H54 (cell line): ENCODE measurements around the gene HDAC6.
"Not testable (repeated sequence)": the region's sequence is repeated elsewhere in the genome, so short reads cannot be mapped to it uniquely, and the experiment has no call there.

Experiments used
- DNase-seq: peaks from one replicate; pipeline ENCODE4 v3.0.0; 2011; ENCODE audit warnings: low spot score, mixed read lengths; ENCODE audit not compliant: insufficient read length
- FAIRE-seq: peaks from 3 replicates; lab custom pipeline; 2011; peaks lifted over from hg19 to GRCh38; lab: Jason Lieb, UNC
- POLR2A ChIP-seq: IDR thresholded peaks from 2 replicates; pipeline ENCODE4 v1.6.1; 2011; ENCODE audit warnings: low read depth, mild to moderate bottlenecking, low read length

HDAC6 gene

GRCh38 chrX:48824066-48824465 is 22.2 kb downstream of the HDAC6 start:
- DNase-seq, result no peak
- FAIRE-seq, result no peak
- TF ChIP-seq POLR2A, result no peak

DNA sequence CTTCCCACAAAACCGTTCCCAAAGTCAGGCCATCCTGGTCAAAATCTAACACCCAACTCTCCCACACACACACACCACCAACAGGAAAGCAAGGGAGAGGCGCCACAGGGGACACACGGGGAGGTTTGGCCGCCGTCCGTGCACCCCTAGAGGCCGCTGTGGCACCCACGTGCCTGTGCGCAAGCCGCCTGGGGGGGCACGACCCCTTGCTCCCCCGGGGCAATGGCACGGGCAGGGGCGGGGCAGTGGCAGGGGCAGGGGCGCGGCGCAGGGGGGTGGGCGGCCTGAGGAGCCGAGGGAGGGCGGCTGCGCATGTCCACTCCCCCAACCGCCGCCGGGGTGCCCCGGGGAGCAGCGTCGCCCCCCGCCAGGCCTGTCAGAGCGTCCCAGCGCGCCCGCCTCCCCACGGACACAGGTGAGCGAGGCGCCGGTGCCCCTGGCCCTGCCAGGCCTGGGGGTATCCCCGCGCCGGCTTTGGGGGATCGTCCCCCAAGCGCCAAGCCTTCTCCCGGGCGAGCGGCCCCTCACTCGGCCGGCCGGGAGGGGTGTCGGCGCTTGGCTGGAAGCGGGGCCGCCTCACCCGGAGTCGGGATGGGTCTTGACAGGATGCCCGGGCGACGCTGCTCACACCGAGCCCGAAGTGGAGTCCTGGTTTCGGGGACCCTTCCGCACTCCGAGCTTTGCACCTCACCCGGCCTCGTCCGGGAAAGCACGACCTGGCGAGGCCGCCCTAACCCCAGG is 24.4 kb downstream of the HDAC6 start, which contains the start of gene ERAS:
Gene ERAS (plus strand): TSS at position 379 of the 741 bp plus-strand sequence. CDS start 2,611 bp downstream, outside the sequence.
- no peak for TF ChIP-seq POLR2A
- DNase-seq (no peak), FAIRE-seq (no peak)

DNA sequence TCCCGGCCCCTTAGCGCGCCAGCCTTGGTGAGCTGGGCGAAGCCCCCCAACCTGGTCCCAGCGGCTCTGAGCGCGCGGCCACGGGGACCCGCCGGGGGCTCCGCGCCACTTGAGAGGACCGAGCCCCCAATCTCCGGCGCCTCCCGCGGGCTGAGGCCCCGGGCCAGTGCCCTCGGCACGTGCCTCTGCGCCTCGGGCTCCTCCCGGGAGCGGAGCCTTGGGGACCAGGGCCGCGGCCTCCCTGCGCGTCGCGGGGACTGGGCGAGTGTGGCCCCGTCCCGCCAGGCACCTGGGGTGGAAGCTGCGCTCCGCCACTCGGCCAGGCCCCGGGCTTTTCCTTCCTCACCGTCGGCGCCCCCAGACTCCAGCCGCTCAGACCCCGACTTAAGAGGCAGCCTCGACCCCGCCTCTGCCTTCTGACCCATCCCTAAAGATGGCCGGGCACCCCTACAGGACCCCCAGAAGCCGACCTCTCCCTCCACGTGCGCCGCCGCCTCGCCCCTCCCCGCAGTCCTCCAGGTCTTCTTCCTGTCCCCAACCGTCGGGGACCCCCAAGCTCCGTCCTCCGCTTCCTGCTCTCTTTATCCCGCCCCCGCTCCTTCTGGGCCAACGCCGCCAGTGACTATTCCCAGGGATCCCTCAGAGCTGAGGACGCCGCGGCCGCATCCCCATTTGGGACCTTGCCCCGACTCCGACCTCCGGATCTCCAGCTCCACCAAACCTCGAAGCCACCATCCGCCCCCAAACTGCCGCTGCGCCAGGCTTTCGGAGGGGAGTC is 25.2 kb downstream of the HDAC6 start:
- DNase-seq, result no peak
- no peak for FAIRE-seq
- no peak for TF ChIP-seq POLR2A

- DNase-seq, result no peak
- no peak for FAIRE-seq
- TF ChIP-seq POLR2A, result no peak
These were observed 25.7 kb downstream of the HDAC6 start for GRCh38 chrX:48827654-48827968.

- FAIRE-seq (no peak), DNase-seq (no peak)
- TF ChIP-seq POLR2A, result no peak
These were observed 27.3 kb downstream of the HDAC6 start for GRCh38 chrX:48829016-48829735.

GRCh38 chrX:48831136-48831908 is 29.5 kb downstream of the HDAC6 start:
- no peak for TF ChIP-seq POLR2A
- no peak for FAIRE-seq
- DNase-seq, result no peak

GRCh38 chrX:48831909-48832291 is 30.0 kb downstream of the HDAC6 start:
- FAIRE-seq, result no peak
- no peak for TF ChIP-seq POLR2A
- no peak for DNase-seq

GRCh38 chrX:48833542-48834138 is 31.8 kb downstream of the HDAC6 start:
- no peak for DNase-seq
- no peak for FAIRE-seq
- TF ChIP-seq POLR2A, result no peak

DNA sequence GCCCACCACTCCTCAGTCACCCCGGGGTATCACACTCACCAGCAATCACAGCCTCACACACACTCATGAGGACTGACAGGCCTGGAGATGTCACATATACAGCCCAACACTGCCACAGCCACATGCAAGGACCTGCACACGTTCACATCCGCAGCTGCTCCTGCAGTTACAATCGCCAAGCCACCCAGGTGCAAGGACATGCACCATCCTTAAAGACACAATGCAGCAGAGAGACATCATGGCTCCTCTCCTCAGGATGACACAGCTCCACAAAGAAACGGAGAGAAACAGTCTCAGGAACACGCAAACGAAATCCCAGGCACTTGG is 32.5 kb downstream of the HDAC6 start:
- FAIRE-seq, result no peak
- no peak for TF ChIP-seq POLR2A
- no peak for DNase-seq

DNA sequence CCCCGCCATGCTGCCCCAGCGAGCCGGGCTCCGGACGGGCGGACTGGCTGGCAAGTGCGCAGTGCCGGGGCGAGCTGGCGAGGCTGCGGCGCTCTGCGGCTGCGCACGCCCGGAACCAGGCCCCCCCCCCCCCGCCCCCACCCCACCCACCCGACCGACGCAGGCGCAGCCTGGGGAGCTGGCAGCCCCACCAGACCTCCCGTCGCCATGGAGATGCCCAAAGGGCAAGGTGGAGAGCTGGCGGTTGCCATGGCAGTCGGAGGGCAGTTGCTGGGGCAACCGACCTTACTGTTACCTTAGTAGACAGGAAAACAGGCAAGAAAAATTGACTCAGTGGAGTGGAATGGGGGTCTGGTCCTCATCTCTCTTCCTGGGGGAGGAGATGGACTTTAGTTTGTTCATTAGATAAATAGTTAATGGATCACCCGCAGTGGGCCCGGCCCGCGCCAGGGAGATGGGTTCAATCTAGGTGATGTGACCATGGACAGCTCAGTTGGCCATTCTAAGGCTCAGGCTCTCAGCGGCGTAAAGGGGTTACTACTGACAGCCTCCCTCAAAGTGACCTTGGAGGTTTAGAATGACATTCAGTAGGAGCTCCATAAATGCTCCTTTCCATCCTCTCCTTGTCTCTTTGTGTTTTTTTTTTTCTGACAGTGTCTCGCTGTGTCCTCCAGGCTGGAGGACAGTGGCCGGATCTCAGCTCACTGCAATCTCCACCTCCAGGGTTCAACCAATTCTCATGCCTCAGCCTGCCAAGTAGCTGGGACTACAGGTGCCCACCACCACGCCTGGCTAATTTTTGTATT is 33.9 kb downstream of the HDAC6 start, which contains the start of gene PCSK1N:
Gene PCSK1N (minus strand): TSS at position 87 of the 806 bp plus-strand sequence. CDS start 78 bp downstream, at position 9.
- FAIRE-seq (no peak), DNase-seq (no peak)
- TF ChIP-seq POLR2A, result no peak

DNA sequence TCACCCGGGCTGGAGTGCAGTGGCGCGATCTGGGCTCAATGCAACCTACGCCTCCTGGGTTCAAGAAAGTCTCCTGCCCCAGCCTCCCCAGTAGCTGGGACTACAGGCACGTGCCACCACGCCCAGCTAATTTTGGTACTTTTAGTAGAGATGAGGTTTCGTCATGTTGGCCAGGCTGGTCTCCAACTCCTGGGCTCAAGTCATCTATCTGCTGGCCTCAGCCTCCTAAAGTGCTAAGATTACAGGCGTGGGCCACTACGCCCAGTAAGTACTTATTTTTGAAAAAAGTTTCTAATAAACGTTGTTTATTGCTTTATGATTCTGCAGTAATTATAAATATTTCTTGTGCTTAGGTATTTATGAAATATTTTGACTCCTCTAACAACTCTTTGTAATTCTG is 37.8 kb downstream of the HDAC6 start:
- FAIRE-seq, result no peak
- TF ChIP-seq POLR2A, result no peak

DNA sequence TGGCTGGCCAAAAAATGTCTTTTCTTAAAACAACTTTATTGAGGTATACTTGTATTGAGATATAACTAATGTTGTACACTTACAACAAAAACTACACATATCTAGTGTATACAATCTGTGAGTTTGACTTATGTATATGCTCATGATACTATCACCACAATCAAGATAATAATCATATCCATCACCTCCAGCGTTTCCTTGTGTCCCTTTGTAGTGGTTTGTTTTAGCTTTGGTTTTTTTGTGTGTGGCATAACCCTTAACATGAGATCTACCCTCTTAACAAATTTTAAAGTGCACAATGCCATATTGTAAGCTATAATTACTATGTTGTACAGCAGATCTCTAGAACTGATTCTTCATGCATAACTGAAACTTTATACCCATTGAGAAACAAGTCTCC is 47.0 kb downstream of the HDAC6 start:
- no peak for TF ChIP-seq POLR2A
- DNase-seq (no peak), FAIRE-seq (no peak)

More for the DNA sequence above, 37.8 kb downstream of the HDAC6 start:
- DNase-seq, result no peak

DNA sequence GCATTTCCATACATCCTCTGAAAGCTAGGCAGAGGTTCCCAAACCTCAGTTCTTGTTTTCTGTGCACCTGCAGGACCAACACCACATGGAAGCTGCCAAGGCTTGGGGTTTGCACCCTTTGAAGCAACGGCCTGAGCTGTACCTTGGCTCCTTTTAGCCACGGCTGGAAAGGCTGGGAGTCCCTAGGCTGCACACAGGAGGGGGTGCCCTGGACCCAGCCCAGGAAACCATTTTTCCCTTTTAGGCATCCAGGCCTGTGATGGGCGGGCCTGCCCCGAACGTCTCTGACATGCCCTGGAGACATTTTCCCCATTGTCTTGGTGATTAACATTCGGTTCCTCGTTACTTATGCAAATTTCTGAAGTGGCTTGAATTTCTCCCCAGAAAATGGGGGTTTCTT is 51.0 kb downstream of the HDAC6 start:
- no peak for TF ChIP-seq POLR2A
- no peak for FAIRE-seq
- no peak for DNase-seq

GRCh38 chrX:48853494-48853893 is 51.6 kb downstream of the HDAC6 start:
- FAIRE-seq, DNase-seq: not testable (repeated sequence)

GRCh38 chrX:48854121-48854804 is 52.4 kb downstream of the HDAC6 start:
- FAIRE-seq, DNase-seq: not testable (repeated sequence)
